WTC11 (cell line): ENCODE data around the gene PRDX1. TPM values are rescaled to one million over a fixed set of nuclear protein-coding genes. Genes with fewer than 3 reads are reported as not detected.
"Not testable (repeated sequence)": the region's sequence is repeated elsewhere in the genome, so short reads cannot be mapped to it uniquely, and the experiment has no call there.

Experiments
- ATAC-seq: fragments of 200-7000 bp; cut with Tn5 transposase; 2 replicates; pipeline ENCODE4 v1.10.0; 2021; ENCODE audit warnings: mild to moderate bottlenecking, moderate library complexity
- CTCF ChIA-PET: fragments of 300-600 bp; sonication (Branson Sonifier 250); formaldehyde crosslinking; loops from one replicate; lab custom pipeline; 2021; ENCODE audit warnings: antibody characterized with exemption; lab: Charles Lee
- POLR2A ChIA-PET: fragments of 350-600 bp; sonication (Branson Sonifier 250); formaldehyde crosslinking; loops from one replicate; lab custom pipeline; 2021; ENCODE audit warnings: antibody characterized with exemption; lab: Charles Lee
- DNase-seq: peaks from one replicate; pipeline ENCODE4 v3.0.0; 2021; ENCODE audit warnings: low spot score
- H3K27ac Mint-ChIP-seq: 2 replicates; pipeline ENCODE4 v1.8.0; 2021; ENCODE audit warnings: mixed read lengths
- H3K27me3 Mint-ChIP-seq: 2 replicates; pipeline ENCODE4 v1.8.0; 2021; ENCODE audit warnings: low read depth, mild to moderate bottlenecking, moderate library complexity, mixed read lengths
- H3K36me3 Mint-ChIP-seq: 2 replicates; pipeline ENCODE4 v1.8.0; 2021; ENCODE audit warnings: mixed read lengths
- H3K4me1 Mint-ChIP-seq: 2 replicates; pipeline ENCODE4 v1.8.0; 2022; ENCODE audit warnings: mixed read lengths
- H3K4me3 Mint-ChIP-seq: 2 replicates; pipeline ENCODE4 v1.8.0; 2021; ENCODE audit warnings: mild to moderate bottlenecking, moderate library complexity, mixed read lengths
- H3K9me3 Mint-ChIP-seq: 2 replicates; pipeline ENCODE4 v1.8.0; 2021; ENCODE audit warnings: mixed read lengths
- ELF4 ChIP-seq: sonication (generic); formaldehyde crosslinking; IDR thresholded peaks from 2 replicates; pipeline ENCODE4 v1.8.1; 2022; ENCODE audit warnings: low read depth, mild to moderate bottlenecking, moderate library complexity, missing genetic modification reagents
- GABPB1 ChIP-seq: sonication (generic); formaldehyde crosslinking; IDR thresholded peaks from 2 replicates; pipeline ENCODE4 v1.8.1; 2023; ENCODE audit warnings: mild to moderate bottlenecking, missing genetic modification reagents
- MYBL2 ChIP-seq: sonication (generic); formaldehyde crosslinking; IDR thresholded peaks from 2 replicates; pipeline ENCODE4 v1.8.1; 2023; ENCODE audit warnings: mild to moderate bottlenecking, moderate library complexity, missing genetic modification reagents
- NFATC4 ChIP-seq: fragments of 250-450 bp; sonication (Bioruptor Pico); IDR thresholded peaks from 2 replicates; pipeline ENCODE4 v1.9.0; 2021; ENCODE audit warnings: mild to moderate bottlenecking
- NFYB ChIP-seq: sonication (generic); formaldehyde crosslinking; conservative IDR thresholded peaks from 2 replicates; pipeline ENCODE4 v1.8.0; 2022; ENCODE audit warnings: low read depth, missing genetic modification reagents
- PRRX2 ChIP-seq: fragments of 250-450 bp; sonication (Bioruptor Pico); IDR thresholded peaks from 2 replicates; pipeline ENCODE4 v1.8.0; 2021; ENCODE audit warnings: mild to moderate bottlenecking
- SP1 ChIP-seq: sonication (generic); formaldehyde crosslinking; conservative IDR thresholded peaks from 2 replicates; pipeline ENCODE4 v1.8.1; 2022; ENCODE audit warnings: missing genetic modification reagents
- TCF7 ChIP-seq: sonication (generic); formaldehyde crosslinking; IDR thresholded peaks from 2 replicates; pipeline ENCODE4 v1.8.0; 2022; ENCODE audit warnings: mild to moderate bottlenecking, low read depth, missing genetic modification reagents, moderate library complexity
- TEAD4 ChIP-seq: sonication (generic); formaldehyde crosslinking; IDR thresholded peaks from 2 replicates; pipeline ENCODE4 v1.8.0; 2022; ENCODE audit warnings: mild to moderate bottlenecking, missing genetic modification reagents
- ZNF138 ChIP-seq: sonication (generic); formaldehyde crosslinking; conservative IDR thresholded peaks from 2 replicates; pipeline ENCODE4 v1.8.1; 2022; ENCODE audit warnings: mild to moderate bottlenecking, moderate library complexity, missing genetic modification reagents
- ZNF423 ChIP-seq: fragments of 250-450 bp; sonication (Bioruptor Pico); IDR thresholded peaks from 2 replicates; pipeline ENCODE4 v2.1.2; 2022; ENCODE audit warnings: mild to moderate bottlenecking, moderate library complexity
- total RNA-seq: library from RNA; stranded (reverse); gene quantifications from 3 replicates; pipeline ENCODE4 v1.2.3, GENCODE V29; 2021
- TF ChIP-seq, protein P1 (sequence below): sonication (generic); formaldehyde crosslinking; IDR thresholded peaks from 2 replicates; pipeline ENCODE4 v1.8.1; 2023; ENCODE audit warnings: mild to moderate bottlenecking, missing genetic modification reagents, moderate library complexity
- TF ChIP-seq, protein P2 (sequence below): sonication (generic); formaldehyde crosslinking; IDR thresholded peaks from 2 replicates; pipeline ENCODE4 v1.8.1; 2023; ENCODE audit warnings: mild to moderate bottlenecking, missing genetic modification reagents, moderate library complexity
- TF ChIP-seq, protein P3 (sequence below): fragments of 200-600 bp; IDR thresholded peaks from 2 replicates; pipeline ENCODE4 v1.8.0; 2022; ENCODE audit warnings: antibody characterized with exemption
- TF ChIP-seq, protein P4 (sequence below): sonication (generic); formaldehyde crosslinking; IDR thresholded peaks from 2 replicates; pipeline ENCODE4 v1.8.0; 2022; ENCODE audit warnings: mild to moderate bottlenecking, missing genetic modification reagents
- TF ChIP-seq, protein P5 (sequence below): fragments of 250-450 bp; sonication (Bioruptor Pico); IDR thresholded peaks from 2 replicates; pipeline ENCODE4 v1.9.0; 2021; ENCODE audit warnings: mild to moderate bottlenecking
- TF ChIP-seq, protein P6 (sequence below): sonication (generic); formaldehyde crosslinking; conservative IDR thresholded peaks from 2 replicates; pipeline ENCODE4 v1.8.1; 2022; ENCODE audit warnings: mild to moderate bottlenecking, missing genetic modification reagents

PRDX1 gene
- total RNA-seq, 1 experiment from 2014 or later = 1,197 TPM

DNA sequence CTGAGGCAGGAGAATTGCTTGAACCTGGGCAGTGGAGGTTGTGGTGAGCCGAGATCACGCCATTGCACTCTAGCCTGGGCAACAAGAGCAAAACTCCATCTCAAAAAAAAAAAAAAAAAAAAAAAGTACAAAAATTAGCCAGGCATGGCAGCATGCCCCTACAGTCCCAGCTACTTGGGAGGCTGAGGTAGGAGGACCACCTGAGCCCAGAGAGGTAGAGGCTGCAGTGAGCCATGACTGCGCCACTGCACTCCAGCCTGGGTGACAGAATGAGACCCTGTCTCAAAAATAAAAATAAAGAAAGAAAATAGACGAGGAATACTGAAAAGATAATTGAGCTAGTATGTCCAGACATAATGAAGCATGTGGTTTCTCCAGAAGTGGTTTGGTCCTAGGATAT, 3.3 kb downstream of the PRDX1 start:
- ChIA-PET POLR2A (interaction anchor here (0.5 to 2.4 kb wide), 3 partner anchors 11 to 226 kb away, joined by 4 to 16 read pairs (median 4); partner anchors contain the start of gene AKR1A1), CTCF (interaction anchor here (1.1 kb wide), 1 partner anchor 18 kb away, joined by 4 read pairs; the partner anchor contains the start of genes CCDC163 and MMACHC)
- Mint-ChIP-seq H3K36me3 (peaks cover 60% of the 10 kb centered on the region), H3K4me1 (peaks cover 30% of the 10 kb centered on the region), H3K4me3 (peak overlapping the region; percentile 95; the same call in 1 of the 2 replicates), H3K27ac (0 out of 2 replicates have a peak overlapping the region, but pooled peaks have one; percentile 87)
- not testable (repeated sequence) for DNase-seq, ATAC-seq, H3K27me3 Mint-ChIP-seq, H3K9me3 Mint-ChIP-seq

DNA sequence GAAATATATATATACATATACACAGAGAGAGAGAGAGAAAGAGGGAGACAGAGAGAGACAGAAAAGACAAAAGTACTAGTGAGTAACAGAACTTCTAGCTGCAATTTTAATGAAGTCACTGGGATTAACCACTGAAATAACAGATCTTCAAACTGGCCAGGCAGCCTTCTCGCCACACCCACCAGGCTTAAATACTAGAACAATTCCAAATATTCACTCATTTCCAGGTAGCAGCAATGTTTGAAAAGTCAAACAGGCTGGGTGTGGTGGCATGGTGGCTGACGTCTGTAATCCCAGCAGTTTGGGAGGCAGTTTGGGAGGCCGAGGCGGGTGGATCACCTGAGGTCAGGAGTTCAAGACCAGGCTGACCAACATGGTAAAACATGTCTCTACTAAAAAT, 5.2 kb downstream of the PRDX1 start:
- Mint-ChIP-seq H3K4me3 (no peak overlapping the region), H3K4me1 (peaks cover 16% of the 10 kb centered on the region), H3K9me3 (no peaks in the 10 kb centered on the region), H3K36me3 (peaks cover 74% of the 10 kb centered on the region), H3K27me3 (no peaks in the 10 kb centered on the region)
- CTCF ChIA-PET = no interaction called here
- TF ChIP-seq, protein P1, sequence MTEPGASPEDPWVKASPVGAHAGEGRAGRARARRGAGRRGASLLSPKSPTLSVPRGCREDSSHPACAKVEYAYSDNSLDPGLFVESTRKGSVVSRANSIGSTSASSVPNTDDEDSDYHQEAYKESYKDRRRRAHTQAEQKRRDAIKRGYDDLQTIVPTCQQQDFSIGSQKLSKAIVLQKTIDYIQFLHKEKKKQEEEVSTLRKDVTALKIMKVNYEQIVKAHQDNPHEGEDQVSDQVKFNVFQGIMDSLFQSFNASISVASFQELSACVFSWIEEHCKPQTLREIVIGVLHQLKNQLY (CRISPR knock-in tag) = no peak
- TF ChIP-seq, protein P2, sequence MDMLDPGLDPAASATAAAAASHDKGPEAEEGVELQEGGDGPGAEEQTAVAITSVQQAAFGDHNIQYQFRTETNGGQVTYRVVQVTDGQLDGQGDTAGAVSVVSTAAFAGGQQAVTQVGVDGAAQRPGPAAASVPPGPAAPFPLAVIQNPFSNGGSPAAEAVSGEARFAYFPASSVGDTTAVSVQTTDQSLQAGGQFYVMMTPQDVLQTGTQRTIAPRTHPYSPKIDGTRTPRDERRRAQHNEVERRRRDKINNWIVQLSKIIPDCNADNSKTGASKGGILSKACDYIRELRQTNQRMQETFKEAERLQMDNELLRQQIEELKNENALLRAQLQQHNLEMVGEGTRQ = no peak
- no peak for TF ChIP-seq NFYB (CRISPR knock-in tag)
- no peak for TF ChIP-seq SP1
- no peak for TF ChIP-seq ZNF138 (CRISPR knock-in tag)
- TF ChIP-seq, all 79 proteins: peak for 0
- H3K27ac Mint-ChIP-seq = peak overlapping the region; percentile 41; the same call in 1 of the 2 replicates
- DNase-seq (no peak), ATAC-seq (no peak)
- POLR2A ChIA-PET = interaction anchor here (0.6 kb wide), 1 partner anchor 118 kb away, joined by 5 read pairs; no protein-coding TSS in a partner anchor

DNA sequence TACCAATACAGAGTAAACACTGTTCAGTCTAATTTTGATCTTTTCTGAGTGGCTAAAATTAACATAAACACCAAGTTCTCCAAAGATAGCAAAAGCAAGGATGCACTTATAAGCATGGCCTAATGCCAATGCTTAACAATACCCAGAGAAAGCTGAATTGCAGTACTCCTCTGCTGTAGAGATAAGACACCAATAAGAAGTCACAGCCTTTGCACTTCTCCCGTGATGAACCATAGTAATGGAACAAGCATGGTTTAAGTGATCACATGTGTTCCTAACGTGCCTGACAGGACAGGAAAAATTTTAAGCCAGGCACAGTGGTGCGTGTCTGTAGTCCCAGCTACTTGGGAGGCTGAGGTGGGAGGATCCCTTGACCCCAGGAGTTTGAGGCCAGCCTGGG, 5.6 kb downstream of the PRDX1 start:
- Mint-ChIP-seq H3K4me1 (peaks cover 16% of the 10 kb centered on the region), H3K27ac (peak overlapping the region; percentile 42; the same call in 1 of the 2 replicates), H3K27me3 (no peaks in the 10 kb centered on the region), H3K9me3 (no peaks in the 10 kb centered on the region), H3K4me3 (no peak overlapping the region), H3K36me3 (peaks cover 77% of the 10 kb centered on the region)
- CTCF ChIA-PET = no interaction called here
- ATAC-seq = no peak
- no peak for TF ChIP-seq TEAD4
- no peak for TF ChIP-seq GABPB1 (CRISPR knock-in tag)
- no peak for TF ChIP-seq PRRX2 (CRISPR knock-in tag)
- TF ChIP-seq MYBL2 (CRISPR knock-in tag) = no peak
- POLR2A ChIA-PET = no interaction called here
- no peak for DNase-seq

DNA sequence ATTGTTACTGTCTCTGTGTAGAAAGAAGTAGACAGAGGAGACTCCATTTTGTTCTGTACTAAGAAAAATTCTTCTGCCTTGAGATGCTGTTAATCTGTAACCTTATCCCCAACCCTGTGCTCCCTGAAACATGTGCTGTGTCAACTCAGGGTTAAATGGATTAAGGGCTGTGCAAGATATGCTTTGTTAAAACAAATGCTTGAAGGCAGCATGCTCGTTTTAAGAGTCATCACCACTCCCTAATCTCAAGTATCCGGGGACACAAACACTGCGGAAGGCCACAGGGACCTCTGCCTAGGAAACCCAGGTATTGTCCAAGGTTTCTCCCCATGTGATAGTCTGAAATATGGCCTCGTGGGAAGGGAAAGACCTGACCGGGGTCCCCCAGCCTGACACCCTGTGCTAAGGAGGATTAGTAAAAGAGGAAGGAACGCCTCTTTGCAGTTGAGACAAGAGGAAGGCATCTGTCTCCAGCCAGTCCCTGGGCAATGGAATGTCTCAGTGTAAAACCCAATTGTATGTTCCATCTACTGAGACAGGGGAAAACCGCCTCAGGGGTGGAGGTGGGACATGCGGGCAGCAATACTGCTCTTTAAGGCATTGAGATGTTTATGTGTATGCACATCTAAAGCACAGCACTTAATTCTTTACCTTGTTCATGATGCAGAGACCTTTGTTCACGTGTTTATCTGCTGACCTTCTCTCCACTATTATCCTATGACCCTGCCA, 8.0 kb downstream of the PRDX1 start:
- ChIA-PET POLR2A (interaction anchor here (1.1 to 1.7 kb wide), 2 partner anchors 8 to 71 kb away, joined by 3 to 5 read pairs; partner anchors contain the start of gene PRDX1), CTCF (interaction anchor here (1.0 to 2.7 kb wide), 3 partner anchors 12 to 59 kb away, joined by 3 to 14 read pairs (median 5); no protein-coding TSS in a partner anchor)
- H3K4me3 Mint-ChIP-seq, H3K4me1 Mint-ChIP-seq, H3K27me3 Mint-ChIP-seq, DNase-seq, H3K9me3 Mint-ChIP-seq, H3K27ac Mint-ChIP-seq, ATAC-seq: not testable (repeated sequence)
- H3K36me3 Mint-ChIP-seq = peaks cover 81% of the 10 kb centered on the region

DNA sequence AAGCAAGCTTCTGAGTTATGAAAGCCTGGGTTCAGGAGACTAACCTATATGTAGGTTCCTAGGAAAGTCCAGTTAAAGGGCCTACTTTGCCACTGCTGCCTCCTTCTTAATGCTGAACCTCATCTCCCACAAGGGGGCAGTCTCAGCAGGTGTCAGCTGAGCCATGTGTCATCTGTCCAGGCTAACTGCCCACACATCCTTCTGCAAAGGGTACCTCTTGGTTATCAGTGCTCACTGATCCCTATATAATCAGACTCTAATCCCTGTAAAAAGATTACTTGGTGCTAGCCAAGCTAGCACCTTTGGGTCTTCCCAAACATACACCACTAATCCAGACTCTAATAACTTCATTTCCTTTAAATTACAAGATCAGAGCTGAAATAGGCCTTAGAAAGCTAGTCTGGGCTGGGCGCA, 9.0 kb downstream of the PRDX1 start:
- TF ChIP-seq ZNF423 = no peak
- no peak for TF ChIP-seq TCF7 (CRISPR knock-in tag)
- TF ChIP-seq, protein P3, sequence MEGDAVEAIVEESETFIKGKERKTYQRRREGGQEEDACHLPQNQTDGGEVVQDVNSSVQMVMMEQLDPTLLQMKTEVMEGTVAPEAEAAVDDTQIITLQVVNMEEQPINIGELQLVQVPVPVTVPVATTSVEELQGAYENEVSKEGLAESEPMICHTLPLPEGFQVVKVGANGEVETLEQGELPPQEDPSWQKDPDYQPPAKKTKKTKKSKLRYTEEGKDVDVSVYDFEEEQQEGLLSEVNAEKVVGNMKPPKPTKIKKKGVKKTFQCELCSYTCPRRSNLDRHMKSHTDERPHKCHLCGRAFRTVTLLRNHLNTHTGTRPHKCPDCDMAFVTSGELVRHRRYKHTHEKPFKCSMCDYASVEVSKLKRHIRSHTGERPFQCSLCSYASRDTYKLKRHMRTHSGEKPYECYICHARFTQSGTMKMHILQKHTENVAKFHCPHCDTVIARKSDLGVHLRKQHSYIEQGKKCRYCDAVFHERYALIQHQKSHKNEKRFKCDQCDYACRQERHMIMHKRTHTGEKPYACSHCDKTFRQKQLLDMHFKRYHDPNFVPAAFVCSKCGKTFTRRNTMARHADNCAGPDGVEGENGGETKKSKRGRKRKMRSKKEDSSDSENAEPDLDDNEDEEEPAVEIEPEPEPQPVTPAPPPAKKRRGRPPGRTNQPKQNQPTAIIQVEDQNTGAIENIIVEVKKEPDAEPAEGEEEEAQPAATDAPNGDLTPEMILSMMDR = peak; percentile 53
- TF ChIP-seq, protein P4, sequence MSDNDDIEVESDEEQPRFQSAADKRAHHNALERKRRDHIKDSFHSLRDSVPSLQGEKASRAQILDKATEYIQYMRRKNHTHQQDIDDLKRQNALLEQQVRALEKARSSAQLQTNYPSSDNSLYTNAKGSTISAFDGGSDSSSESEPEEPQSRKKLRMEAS = no peak
- TF ChIP-seq, protein P5, sequence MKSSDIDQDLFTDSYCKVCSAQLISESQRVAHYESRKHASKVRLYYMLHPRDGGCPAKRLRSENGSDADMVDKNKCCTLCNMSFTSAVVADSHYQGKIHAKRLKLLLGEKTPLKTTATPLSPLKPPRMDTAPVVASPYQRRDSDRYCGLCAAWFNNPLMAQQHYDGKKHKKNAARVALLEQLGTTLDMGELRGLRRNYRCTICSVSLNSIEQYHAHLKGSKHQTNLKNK (CRISPR knock-in tag) = no peak
- peak; percentile 50; the same call in 1 of the 2 replicates for TF ChIP-seq NFATC4
- TF ChIP-seq ELF4 (CRISPR knock-in tag) = no peak
- TF ChIP-seq, protein P6, sequence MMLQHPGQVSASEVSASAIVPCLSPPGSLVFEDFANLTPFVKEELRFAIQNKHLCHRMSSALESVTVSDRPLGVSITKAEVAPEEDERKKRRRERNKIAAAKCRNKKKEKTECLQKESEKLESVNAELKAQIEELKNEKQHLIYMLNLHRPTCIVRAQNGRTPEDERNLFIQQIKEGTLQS (CRISPR knock-in tag) = no peak
- CTCF ChIA-PET = interaction anchor here (0.6 to 2.7 kb wide), 8 partner anchors 8 to 498 kb away, joined by 3 to 14 read pairs (median 4); partner anchors contain the start of genes AKR1A1, CCDC163 and MMACHC
- H3K4me3 Mint-ChIP-seq = no peak overlapping the region
- no peaks in the 10 kb centered on the region for H3K9me3 Mint-ChIP-seq
- ATAC-seq (peak; percentile 55), DNase-seq (peak; percentile 67)
- H3K4me1 Mint-ChIP-seq = no peaks in the 10 kb centered on the region
- POLR2A ChIA-PET = interaction anchor here (1.1 to 1.7 kb wide), 3 partner anchors 9 to 72 kb away, joined by 3 to 6 read pairs (median 5); partner anchors contain the start of gene PRDX1
- H3K36me3 Mint-ChIP-seq = peaks cover 74% of the 10 kb centered on the region
- 0 out of 2 replicates have a peak overlapping the region, but pooled peaks have one; percentile 7 for H3K27ac Mint-ChIP-seq
- no peaks in the 10 kb centered on the region for H3K27me3 Mint-ChIP-seq
